SK-N-SH (cell line): Measurements from ENCODE around the gene FARSB. TPM values are rescaled to one million over a fixed set of nuclear protein-coding genes. Genes with fewer than 3 reads are reported as not detected.
A peak's percentile ranks its signal among the peaks of the same experiment; 100 is the strongest.

Experiments used
- CTCF ChIA-PET: fragments of 300-600, 350-600 bp; formaldehyde crosslinking; extraction: SDS; loops from one replicate; lab custom pipeline; 2021; lab: Yijun Ruan, JAX
- POLR2A ChIA-PET: fragments of 350-600 bp; sonication (Branson Sonifier 250); formaldehyde crosslinking; extraction: SDS; loops from one replicate; lab custom pipeline; 2020; ENCODE audit warnings: antibody characterized with exemption, inconsistent platforms; lab: Yijun Ruan, JAX
- DNase-seq: peaks from one replicate; pipeline ENCODE4 v3.0.0; 2012
- H2AFZ ChIP-seq: fragments of 200-600 bp; sonication (generic); 2 replicates; pipeline ENCODE4 v1.8.1; 2016; ENCODE audit warnings: antibody characterized with exemption, mild to moderate bottlenecking, low read depth
- H3F3A ChIP-seq: fragments of 200-600 bp; sonication (generic); replicated peaks from 2 replicates; pipeline ENCODE3; 2016; ENCODE audit warnings: antibody characterized with exemption, mild to moderate bottlenecking; ENCODE audit not compliant: insufficient read depth
- H3K27ac ChIP-seq, 2 experiments: fragments of 200-500 bp in 1 of 2; fragments of 200-600 bp in 1 of 2; sonication (Bioruptor generic) in 1 of 2; sonication (generic), shearing (Covaris generic) in 1 of 2; 2 replicates each; pipeline versions ENCODE4 v1.5.1 to v1.6.1; 2014 to 2016; ENCODE audit warnings: low read depth in 2 of 2, inconsistent platforms in 1 of 2, low read length in 1 of 2, mild to moderate bottlenecking in 1 of 2, mixed read lengths in 1 of 2
- H3K27me3 ChIP-seq: fragments of 200-600 bp; sonication (generic), shearing (Covaris generic); 2 replicates; pipeline ENCODE4 v1.6.1; 2016; ENCODE audit warnings: mixed run types; ENCODE audit not compliant: insufficient read depth
- H3K36me3 ChIP-seq, 2 experiments: fragments of 200-500 bp in 1 of 2; fragments of 200-600 bp in 1 of 2; sonication (Bioruptor generic) in 1 of 2; sonication (generic) in 1 of 2; replicated peaks in 1 of 2; 2 replicates each; pipeline versions ENCODE3 to v1.5.1; 2014 to 2016; ENCODE audit warnings: low read length in 1 of 2, mild to moderate bottlenecking in 1 of 2; ENCODE audit not compliant: insufficient read depth in 2 of 2, control insufficient read depth in 1 of 2
- H3K4me1 ChIP-seq, 2 experiments: fragments of 200-500 bp in 1 of 2; fragments of 200-600 bp in 1 of 2; sonication (Bioruptor generic) in 1 of 2; sonication (generic), shearing (Covaris generic) in 1 of 2; 2 replicates each; pipeline versions ENCODE4 v1.5.1 to v1.6.1; 2014 to 2016; ENCODE audit warnings: low read depth in 1 of 2, low read length in 1 of 2, mixed run types in 1 of 2; ENCODE audit not compliant: insufficient read depth in 2 of 2, control insufficient read depth in 1 of 2
- H3K4me2 ChIP-seq: fragments of 200-600 bp; sonication (generic), shearing (Covaris generic); 2 replicates; pipeline ENCODE4 v1.6.1; 2017; ENCODE audit warnings: mixed run types
- H3K4me3 ChIP-seq, 2 experiments: fragments of 200-500 bp in 1 of 2; fragments of 200-600 bp in 1 of 2; sonication (Bioruptor generic) in 1 of 2; sonication (generic), shearing (Covaris generic) in 1 of 2; 2 replicates each; pipeline versions ENCODE4 v1.5.1 to v1.8.1; 2014 to 2016; ENCODE audit warnings: low read depth in 2 of 2, inconsistent platforms in 1 of 2, low read length in 1 of 2, mild to moderate bottlenecking in 1 of 2, mixed read lengths in 1 of 2, moderate library complexity in 1 of 2
- H3K79me2 ChIP-seq: fragments of 200-600 bp; sonication (generic); 2 replicates; pipeline ENCODE4 v1.8.1; 2017; ENCODE audit warnings: mild to moderate bottlenecking; ENCODE audit not compliant: insufficient read depth
- H3K9ac ChIP-seq: fragments of 200-600 bp; sonication (generic); 2 replicates; pipeline ENCODE4 v1.6.1; 2017; ENCODE audit warnings: mixed run types
- H3K9me2 ChIP-seq: fragments of 200-600 bp; sonication (generic); 2 replicates; pipeline ENCODE4 v1.6.1; 2017; ENCODE audit warnings: mixed run types
- H3K9me3 ChIP-seq: fragments of 200-600 bp; sonication (generic); 2 replicates; pipeline ENCODE4 v1.6.1; 2017; ENCODE audit warnings: mixed run types, mild to moderate bottlenecking, moderate library complexity
- H4K20me1 ChIP-seq: fragments of 200-600 bp; sonication (generic); 2 replicates; pipeline ENCODE4 v1.6.1; 2017; ENCODE audit warnings: mild to moderate bottlenecking, mixed run types; ENCODE audit not compliant: insufficient read depth
- CHD2 ChIP-seq: fragments of 150-350 bp; IDR thresholded peaks from 2 replicates; pipeline ENCODE4 v1.6.1; 2018; ENCODE audit warnings: low read length; ENCODE audit not compliant: partially characterized antibody
- ELF1 ChIP-seq: IDR thresholded peaks from 2 replicates; pipeline ENCODE4 v1.4.0; 2012
- FOSL2 ChIP-seq: IDR thresholded peaks from 2 replicates; pipeline ENCODE4 v1.4.0; 2012; ENCODE audit warnings: low read depth, mild to moderate bottlenecking, moderate library complexity, borderline replicate concordance
- FOXJ3 ChIP-seq: sonication (generic); formaldehyde crosslinking; IDR thresholded peaks from 2 replicates; pipeline ENCODE4 v1.5.1; 2020; ENCODE audit warnings: mild to moderate bottlenecking, missing genetic modification reagents
- FOXM1 ChIP-seq: IDR thresholded peaks from 2 replicates; pipeline ENCODE4 v1.4.0; 2012; ENCODE audit warnings: low read depth, mild to moderate bottlenecking
- GABPA ChIP-seq: IDR thresholded peaks from 2 replicates; pipeline ENCODE4 v1.4.0; 2012; ENCODE audit warnings: low read depth, mild to moderate bottlenecking
- GATA2 ChIP-seq: sonication (generic); formaldehyde crosslinking; IDR thresholded peaks from 2 replicates; pipeline ENCODE4 v1.5.0; 2020; ENCODE audit warnings: mild to moderate bottlenecking, missing genetic modification reagents
- MEF2A ChIP-seq: IDR thresholded peaks from 2 replicates; pipeline ENCODE4 v1.4.0; 2012; ENCODE audit warnings: low read depth, borderline replicate concordance
- NFIC ChIP-seq: IDR thresholded peaks from 2 replicates; pipeline ENCODE4 v1.4.0; 2012; ENCODE audit warnings: borderline replicate concordance
- NRF1 ChIP-seq: IDR thresholded peaks from 2 replicates; pipeline ENCODE4 v1.6.1; 2012; ENCODE audit warnings: low read depth, mild to moderate bottlenecking, low read length
- POLR2AphosphoS5 ChIP-seq: IDR thresholded peaks from 2 replicates; pipeline ENCODE4 v1.6.1; 2012; ENCODE audit warnings: low read depth, low read length
- RCOR1 ChIP-seq: fragments of 150-350 bp; IDR thresholded peaks from 2 replicates; pipeline ENCODE4 v1.6.1; 2017; ENCODE audit warnings: antibody characterized with exemption, low read length
- RFX5 ChIP-seq: IDR thresholded peaks from 2 replicates; pipeline ENCODE4 v1.6.1; 2012; ENCODE audit warnings: mild to moderate bottlenecking, improper control_type of control experiment, low read length
- TAF1 ChIP-seq: IDR thresholded peaks from 2 replicates; pipeline ENCODE4 v1.6.1; 2012; ENCODE audit warnings: low read depth, mild to moderate bottlenecking, low read length, moderate library complexity, borderline replicate concordance
- TEAD4 ChIP-seq: IDR thresholded peaks from 2 replicates; pipeline ENCODE4 v1.4.0; 2012; ENCODE audit warnings: mild to moderate bottlenecking, borderline replicate concordance; ENCODE audit not compliant: insufficient read depth
- WGBS: methylation state at CpG from one replicate; pipeline ENCODE4 v1.1.6; 2017; ENCODE audit warnings: low lambda C conversion rate; 5-methylcytosine and 5-hydroxymethylcytosine counted together
- polyA plus RNA-seq, 3 experiments: library from polyadenylated mRNA; depleted of rRNA; stranded (reverse); fragments of >200 nt; gene quantifications; 2 replicates each; pipeline ENCODE4 v1.2.3, GENCODE V29; 2012
- TF ChIP-seq, protein P1 (sequence below): IDR thresholded peaks from 2 replicates; pipeline ENCODE4 v1.4.0; 2012; ENCODE audit warnings: low read depth, borderline replicate concordance
- TF ChIP-seq, protein P2 (sequence below): fragments of 150-350 bp; IDR thresholded peaks from 2 replicates; pipeline ENCODE4 v1.6.1; 2017; ENCODE audit warnings: antibody characterized with exemption, low read length, low read depth, borderline replicate concordance

Gene FARSB
- polyA plus RNA-seq, 1 of the 3 experiments (the other 2 are of a cell fraction) = 15.4 TPM

DNA sequence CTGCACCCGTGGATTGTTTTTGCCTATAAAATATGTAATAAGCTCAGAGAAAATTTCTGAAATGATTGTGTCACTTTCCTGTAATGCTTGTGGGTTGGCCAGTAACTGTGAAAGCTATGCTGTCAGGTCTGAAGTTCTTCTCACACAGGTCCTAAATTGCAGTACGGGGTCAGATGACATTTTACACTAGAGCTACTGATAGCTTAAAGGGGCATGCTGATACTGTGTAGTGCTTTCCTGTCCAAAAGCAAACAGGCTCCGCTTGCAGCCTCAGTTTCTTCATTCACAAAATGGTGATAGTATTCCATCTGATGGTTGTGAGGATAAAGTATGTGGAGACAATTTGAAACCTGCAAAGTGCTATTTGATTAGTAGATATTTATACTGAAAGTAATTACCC, 7.6 kb upstream of the FARSB start:
- WGBS = 87% methylated on average over 3 of the region's 3 CpGs
- POLR2A ChIA-PET = no interaction called here

DNA sequence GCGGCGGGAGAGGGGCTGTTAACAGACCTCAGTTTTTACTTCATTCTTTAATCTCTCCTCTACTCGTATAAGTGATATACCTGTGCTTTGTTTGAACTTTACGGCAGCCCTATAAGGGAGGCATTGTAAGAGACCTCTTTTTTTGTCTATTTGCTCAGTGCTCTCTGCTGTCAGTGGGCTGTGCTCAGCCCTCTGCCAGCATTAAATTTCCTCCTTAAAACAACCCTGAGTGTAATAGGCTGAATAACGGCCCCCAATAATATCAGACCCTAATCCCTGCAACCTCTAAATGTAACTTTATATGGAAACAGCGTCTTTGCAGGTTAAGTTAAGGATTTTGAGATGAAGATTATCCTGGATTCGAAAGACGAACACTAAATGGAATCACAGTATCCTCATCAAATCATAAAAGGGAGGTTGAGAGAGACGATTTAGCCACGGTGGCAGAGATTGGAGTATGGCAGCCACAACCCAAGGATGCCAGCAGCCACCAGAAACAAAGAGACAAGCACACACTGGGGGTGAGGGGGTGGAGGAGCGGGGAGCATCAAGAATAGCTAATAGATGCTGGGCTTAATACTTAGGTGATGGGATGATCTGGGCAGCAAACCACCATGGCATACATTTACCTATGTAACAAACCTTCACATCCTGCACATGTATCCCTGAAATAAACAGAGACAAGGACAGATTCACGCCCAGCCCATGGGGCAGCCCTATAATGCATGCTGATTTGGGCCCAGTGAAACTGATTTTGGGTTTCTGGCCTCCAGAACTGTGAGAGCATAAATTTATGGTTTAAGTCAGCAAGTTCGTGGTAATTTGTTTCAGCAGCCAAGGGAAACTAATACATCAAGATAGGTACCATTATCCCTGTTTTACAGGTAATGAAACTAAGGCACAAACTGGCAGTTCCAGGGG, 894 bp upstream of the FARSB start:
- Histone ChIP-seq H3K27ac (peak overlapping the region; percentile 95 to 98), H2AFZ (peak overlapping the region; percentile 99), H3K36me3 (no peaks in the 10 kb centered on the region), H3K4me2 (peak overlapping the region; percentile 91), H4K20me1 (no peaks in the 10 kb centered on the region), H3K27me3 (no peaks in the 10 kb centered on the region), H3K4me1 (peaks cover 9 to 12% of the 10 kb centered on the region in 2 experiments; a peak in 2 of 4 replicates), H3K79me2 (peaks cover 40% of the 10 kb centered on the region), H3K9me2 (no peaks in the 10 kb centered on the region), H3K9me3 (no peaks in the 10 kb centered on the region), H3F3A (no peaks in the 10 kb centered on the region), H3K4me3 (peak overlapping the region; percentile 89 to 96), H3K9ac (peak overlapping the region; percentile 97)
- ChIA-PET CTCF (interaction anchor here (1.3 to 2.0 kb wide), 2 partner anchors 14 to 34 kb away, joined by 3 to 5 read pairs; partner anchors contain the start of gene MOGAT1), POLR2A (interaction anchor here (0.9 kb wide), 1 partner anchor 10 kb away, joined by 3 read pairs; no protein-coding TSS in a partner anchor)
- 17% methylated on average over 13 of the region's 13 CpGs for WGBS
- TF ChIP-seq POLR2AphosphoS5 = 0 out of 2 replicates have a peak, but pooled peaks have one; percentile 3
- no peak for TF ChIP-seq GATA2 (CRISPR knock-in tag)
- DNase-seq = peak; percentile 45

More for the DNA sequence above, 7.6 kb upstream of the FARSB start:
- no peaks in the 10 kb centered on the region for H3K4me1 ChIP-seq
- no peaks in the 10 kb centered on the region for H3K79me2 ChIP-seq
- no peaks in the 10 kb centered on the region for H3F3A ChIP-seq
- no peaks in the 10 kb centered on the region for H3K9me2 ChIP-seq
- H3K9me3 ChIP-seq = no peaks in the 10 kb centered on the region
- H4K20me1 ChIP-seq = no peaks in the 10 kb centered on the region
- H3K27me3 ChIP-seq = no peaks in the 10 kb centered on the region
- H2AFZ ChIP-seq = no peak overlapping the region
- TF ChIP-seq CHD2 (no peak), FOXJ3 (CRISPR knock-in tag) (no peak), TEAD4 (no peak), GATA2 (CRISPR knock-in tag) (no peak)
- TF ChIP-seq, protein P1, sequence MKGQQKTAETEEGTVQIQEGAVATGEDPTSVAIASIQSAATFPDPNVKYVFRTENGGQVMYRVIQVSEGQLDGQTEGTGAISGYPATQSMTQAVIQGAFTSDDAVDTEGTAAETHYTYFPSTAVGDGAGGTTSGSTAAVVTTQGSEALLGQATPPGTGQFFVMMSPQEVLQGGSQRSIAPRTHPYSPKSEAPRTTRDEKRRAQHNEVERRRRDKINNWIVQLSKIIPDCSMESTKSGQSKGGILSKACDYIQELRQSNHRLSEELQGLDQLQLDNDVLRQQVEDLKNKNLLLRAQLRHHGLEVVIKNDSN = no peak
- H3K36me3 ChIP-seq = no peaks in the 10 kb centered on the region
- no peak overlapping the region for H3K4me3 ChIP-seq
- CTCF ChIA-PET = interaction anchor here (2.1 kb wide), 1 partner anchor 27 kb away, joined by 9 read pairs; no protein-coding TSS in a partner anchor
- no peak overlapping the region for H3K9ac ChIP-seq
- no peak for DNase-seq
- H3K27ac ChIP-seq = no peak overlapping the region
- H3K4me2 ChIP-seq = no peak overlapping the region

DNA sequence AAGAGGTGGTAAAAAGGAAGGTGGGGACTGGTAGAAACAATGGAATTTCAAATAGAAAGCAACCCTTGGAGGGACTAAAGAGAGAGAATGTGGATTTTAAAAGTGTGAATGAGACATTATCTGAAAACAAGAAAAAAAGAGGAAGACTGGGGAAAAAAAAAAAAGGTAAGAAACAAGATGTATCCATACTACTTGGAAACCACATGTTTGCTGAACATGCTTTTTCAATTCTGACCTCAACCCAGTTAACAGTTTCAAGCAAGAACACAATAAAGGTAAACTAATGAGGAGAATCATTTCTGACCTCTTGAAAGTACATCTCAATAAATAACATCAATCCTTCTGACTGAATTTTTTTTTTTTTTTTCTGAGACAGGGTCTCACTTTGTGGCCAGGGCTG, 2.6 kb downstream of the FARSB start:
- Histone ChIP-seq H3K9me2 (no peaks in the 10 kb centered on the region), H3K27ac (no peak overlapping the region), H3K4me3 (no peak overlapping the region), H2AFZ (no peak overlapping the region), H3K79me2 (peaks cover 75% of the 10 kb centered on the region), H3K36me3 (peaks cover 3 to 6% of the 10 kb centered on the region in 2 experiments), H3F3A (no peaks in the 10 kb centered on the region), H3K4me2 (no peak overlapping the region)
- POLR2A ChIA-PET = no interaction called here
- CTCF ChIA-PET = no interaction called here
- TF ChIP-seq NFIC (no peak), NRF1 (no peak), GATA2 (CRISPR knock-in tag) (no peak), TAF1 (no peak), FOXM1 (no peak), RFX5 (no peak), CHD2 (no peak), ELF1 (no peak), MEF2A (no peak), GABPA (no peak), FOSL2 (no peak), RCOR1 (no peak)
- TF ChIP-seq, protein P2, sequence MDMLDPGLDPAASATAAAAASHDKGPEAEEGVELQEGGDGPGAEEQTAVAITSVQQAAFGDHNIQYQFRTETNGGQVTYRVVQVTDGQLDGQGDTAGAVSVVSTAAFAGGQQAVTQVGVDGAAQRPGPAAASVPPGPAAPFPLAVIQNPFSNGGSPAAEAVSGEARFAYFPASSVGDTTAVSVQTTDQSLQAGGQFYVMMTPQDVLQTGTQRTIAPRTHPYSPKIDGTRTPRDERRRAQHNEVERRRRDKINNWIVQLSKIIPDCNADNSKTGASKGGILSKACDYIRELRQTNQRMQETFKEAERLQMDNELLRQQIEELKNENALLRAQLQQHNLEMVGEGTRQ = no peak
- TF ChIP-seq, all 33 proteins: peak for 0
- DNase-seq = no peak
- Histone ChIP-seq H3K9ac (no peak overlapping the region), H3K27me3 (no peaks in the 10 kb centered on the region), H3K9me3 (no peaks in the 10 kb centered on the region), H3K4me1 (peaks cover 9 to 14% of the 10 kb centered on the region in 2 experiments; a peak in 2 of 4 replicates), H4K20me1 (no peaks in the 10 kb centered on the region)
